ENCODE data around the gene ZDHHC14.
A peak's percentile ranks its signal among the peaks of the same experiment; 100 is the strongest.
"Not testable (repeated sequence)": the region's sequence is repeated elsewhere in the genome, so short reads cannot be mapped to it uniquely, and the experiment has no call there.

The ZDHHC14 gene

GRCh38 chr6:157459327-157459726, 78.3 kb downstream of the ZDHHC14 start:
- no peaks in the 10 kb centered on the region for H4K20me1 ChIP-seq
- H3K4me1 ChIP-seq, result peaks cover 20 to 56% (median 44%) of the 10 kb centered on the region in 10 experiments
- H3K4me3 ChIP-seq, result no peak overlapping the region
- H3K27ac ChIP-seq, result no peak overlapping the region
- peak overlapping the region in 4 of 11 experiments; percentile 77 to 82 (median 79); a peak in 6 of 22 replicates for H3K4me2 ChIP-seq
- TF ChIP-seq Cebpa-rat (IDR thresholded peaks at IDR 0.05), result no peak
- H3K9ac ChIP-seq, result no peak overlapping the region
- peaks cover 0 to 19% (median 0%) of the 10 kb centered on the region in 11 experiments; a peak in 7 of 22 replicates for H3K27me3 ChIP-seq
- no peaks in the 10 kb centered on the region for H3K9me3 ChIP-seq (replicated peaks in 1 of 11)
- no peaks in the 10 kb centered on the region for H3K36me3 ChIP-seq

- Histone ChIP-seq H3K27me3 (peaks cover 0 to 19% (median 0%) of the 10 kb centered on the region in 11 experiments; a peak in 7 of 22 replicates), H3K27ac (peak overlapping the region in 5 of 11 experiments; percentile 24 to 57 (median 42); a peak in 8 of 22 replicates), H3K4me3 (0 out of 20 replicates have a peak overlapping the region, but pooled peaks of 1 of the 10 experiments have one; percentile 10), H3K36me3 (no peaks in the 10 kb centered on the region), H4K20me1 (no peaks in the 10 kb centered on the region), H3K4me1 (peaks cover 30 to 67% (median 53%) of the 10 kb centered on the region in 10 experiments), H3K9ac (peak overlapping the region in 6 of 11 experiments; percentile 7 to 35 (median 30); a peak in 5 of 22 replicates), H3K9me3 (replicated peaks in 1 of 11) (no peaks in the 10 kb centered on the region), H3K4me2 (peak overlapping the region; percentile 59 to 89 (median 78))
- no peak for TF ChIP-seq Cebpa-rat (IDR thresholded peaks at IDR 0.05)
These were observed 79.4 kb downstream of the ZDHHC14 start for GRCh38 chr6:157460182-157460999.

GRCh38 chr6:157461000-157461915, 80.3 kb downstream of the ZDHHC14 start:
- Histone ChIP-seq H3K4me1 (peaks cover 34 to 70% (median 55%) of the 10 kb centered on the region in 10 experiments), H3K4me2 (peak overlapping the region; percentile 59 to 89 (median 78))

GRCh38 chr6:157462956-157463742, 82.2 kb downstream of the ZDHHC14 start:
- H3K9me3 ChIP-seq (replicated peaks in 1 of 11), result no peaks in the 10 kb centered on the region
- H3K9ac ChIP-seq, result no peak overlapping the region
- H3K36me3 ChIP-seq, result no peaks in the 10 kb centered on the region
- H3K4me1 ChIP-seq, result peaks cover 34 to 65% (median 51%) of the 10 kb centered on the region in 10 experiments
- peak overlapping the region in 3 of 11 experiments; percentile 8 to 89 (median 77); a peak in 2 of 22 replicates for H3K4me2 ChIP-seq
- no peaks in the 10 kb centered on the region for H4K20me1 ChIP-seq
- H3K27me3 ChIP-seq, result peaks cover 0 to 19% (median 0%) of the 10 kb centered on the region in 11 experiments; a peak in 7 of 22 replicates
- H3K27ac ChIP-seq, result no peak overlapping the region
- no peak overlapping the region for H3K4me3 ChIP-seq
- no peak for TF ChIP-seq Cebpa-rat (IDR thresholded peaks at IDR 0.05)

More at GRCh38 chr6:157461000-157461915, 80.3 kb downstream of the ZDHHC14 start:
- H3K9ac ChIP-seq, result peak overlapping the region in 6 of 11 experiments; percentile 7 to 35 (median 30); a peak in 8 of 22 replicates
- peak overlapping the region in 8 of 11 experiments; percentile 8 to 57 (median 27); a peak in 10 of 22 replicates for H3K27ac ChIP-seq
- 0 out of 20 replicates have a peak overlapping the region, but pooled peaks of 1 of the 10 experiments have one; percentile 10 for H3K4me3 ChIP-seq
- peaks cover 0 to 19% (median 0%) of the 10 kb centered on the region in 11 experiments; a peak in 7 of 22 replicates for H3K27me3 ChIP-seq
- H3K9me3 ChIP-seq (replicated peaks in 1 of 11), result no peaks in the 10 kb centered on the region
- H3K36me3 ChIP-seq, result no peaks in the 10 kb centered on the region
- TF ChIP-seq Cebpa-rat (IDR thresholded peaks at IDR 0.05), result no peak
- no peaks in the 10 kb centered on the region for H4K20me1 ChIP-seq

GRCh38 chr6:157463743-157464135, 82.7 kb downstream of the ZDHHC14 start:
- H3K36me3 ChIP-seq; H3K27ac ChIP-seq; H4K20me1 ChIP-seq; H3K9ac ChIP-seq; H3K4me3 ChIP-seq; H3K9me3 ChIP-seq (replicated peaks in 1 of 11): not testable (repeated sequence)
- H3K4me1 ChIP-seq, result peaks cover 34 to 67% (median 51%) of the 10 kb centered on the region in 10 experiments
- H3K4me2 ChIP-seq, result 0 out of 22 replicates have a peak overlapping the region, but pooled peaks of 1 of the 11 experiments have one; percentile 8
- H3K27me3 ChIP-seq, result peaks cover 0 to 19% (median 0%) of the 10 kb centered on the region in 11 experiments; a peak in 7 of 22 replicates

GRCh38 chr6:157464653-157465535, 83.9 kb downstream of the ZDHHC14 start:
- H3K9ac ChIP-seq, result peak overlapping the region in 1 of 11 experiments; percentile 13; a peak in 1 of 22 replicates
- H3K27me3 ChIP-seq, result peaks cover 0 to 19% (median 0%) of the 10 kb centered on the region in 11 experiments; a peak in 7 of 22 replicates
- peak overlapping the region; percentile 27 to 83 (median 64); a peak in 21 of 22 replicates for H3K4me2 ChIP-seq
- peaks cover 39 to 70% (median 53%) of the 10 kb centered on the region in 10 experiments for H3K4me1 ChIP-seq
- H3K36me3 ChIP-seq, result no peaks in the 10 kb centered on the region
- H4K20me1 ChIP-seq, result no peaks in the 10 kb centered on the region
- no peaks in the 10 kb centered on the region for H3K9me3 ChIP-seq (replicated peaks in 1 of 11)
- TF ChIP-seq Cebpa-rat (IDR thresholded peaks at IDR 0.05), result no peak
- H3K27ac ChIP-seq, result peak overlapping the region; percentile 19 to 59 (median 40); a peak in 16 of 22 replicates
- no peak overlapping the region for H3K4me3 ChIP-seq

GRCh38 chr6:157466342-157466648, 85.3 kb downstream of the ZDHHC14 start:
- peak overlapping the region in 2 of 11 experiments; percentile 1 to 47; a peak in 1 of 22 replicates for H3K27ac ChIP-seq
- peaks cover 0 to 17% (median 0%) of the 10 kb centered on the region in 11 experiments; a peak in 7 of 22 replicates for H3K27me3 ChIP-seq
- no peaks in the 10 kb centered on the region for H4K20me1 ChIP-seq
- H3K9me3 ChIP-seq (replicated peaks in 1 of 11), result no peaks in the 10 kb centered on the region
- no peak for TF ChIP-seq Cebpa-rat (IDR thresholded peaks at IDR 0.05)
- peaks cover 25 to 56% (median 40%) of the 10 kb centered on the region in 10 experiments for H3K4me1 ChIP-seq
- H3K9ac ChIP-seq, result no peak overlapping the region
- no peaks in the 10 kb centered on the region for H3K36me3 ChIP-seq
- H3K4me2 ChIP-seq, result peak overlapping the region in 2 of 11 experiments; percentile 65 to 76; a peak in 1 of 22 replicates
- no peak overlapping the region for H3K4me3 ChIP-seq

GRCh38 chr6:157467339-157467738, 86.3 kb downstream of the ZDHHC14 start:
- not testable (repeated sequence) for H3K4me3 ChIP-seq; H3K4me2 ChIP-seq; H3K27me3 ChIP-seq; H3K27ac ChIP-seq; H3K9ac ChIP-seq; H3K9me3 ChIP-seq (replicated peaks in 1 of 11); H4K20me1 ChIP-seq; H3K36me3 ChIP-seq
- H3K4me1 ChIP-seq, result peaks cover 14 to 46% (median 29%) of the 10 kb centered on the region in 10 experiments

Data from BLaER1 treated with 17β-estradiol and CSF1 and Interleukin-3, amounts not matched to agents 10 nM and 100 nM (cell line).